Left renal pelvis (tissue), 4 donors: ENCODE measurements around the gene SLC25A13. TPM values are rescaled to one million over a fixed set of nuclear protein-coding genes. Genes with fewer than 3 reads are reported as not detected.

Source experiments
- DNase-seq, 4 donors: peaks; one replicate each; pipeline ENCODE4 v3.0.0-alpha.2; 2013; ENCODE audit warnings: low read depth in 4 of 4, low spot score in 3 of 4
- polyA plus RNA-seq, 4 donors: library from polyadenylated mRNA; unstranded; fragments of 120-200 nt; gene quantifications; one replicate each; pipeline ENCODE4 v1.2.1, GENCODE V29; 2013; ENCODE audit not compliant: insufficient read length in 4 of 4

Gene SLC25A13
- polyA plus RNA-seq, 4 donors, result 21.5 to 41.6 (median 41.0) TPM

DNA sequence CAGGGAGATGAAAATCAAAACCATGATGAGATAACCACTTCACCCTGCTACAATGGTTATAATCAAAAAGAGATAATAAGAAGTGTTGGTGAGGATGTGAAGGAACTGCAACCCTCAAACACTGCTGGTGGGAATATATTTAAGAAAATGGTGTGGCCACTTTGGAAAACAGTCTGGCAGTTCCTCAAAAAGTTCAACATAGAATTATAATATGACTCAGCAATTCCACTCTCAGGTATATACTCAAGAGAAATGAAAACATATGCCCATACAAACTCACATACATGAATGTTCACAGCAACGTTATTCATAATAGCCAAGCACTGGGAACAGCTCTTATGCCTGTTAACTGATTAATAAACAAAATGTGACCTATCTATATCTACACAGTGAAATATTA is 104.8 kb downstream of the SLC25A13 start:
- DNase-seq, result no peak

DNA sequence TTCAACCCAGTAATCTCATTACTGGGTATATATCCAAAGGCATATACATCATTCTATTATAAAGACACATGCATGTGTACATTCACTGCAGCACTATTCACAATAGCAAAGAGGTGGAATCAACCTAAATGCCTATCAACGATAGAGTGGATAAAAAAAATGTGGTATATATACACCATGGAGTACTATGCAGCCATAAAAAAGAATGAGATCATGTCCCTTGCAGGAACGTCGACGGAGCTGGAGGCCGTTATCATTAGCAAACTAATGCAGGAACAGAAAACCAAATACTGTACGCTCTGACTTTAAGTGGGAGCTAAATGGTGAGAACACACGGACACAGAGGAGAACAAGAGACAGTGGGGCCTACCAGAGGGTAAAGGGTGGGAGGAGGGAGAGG is 105.5 kb downstream of the SLC25A13 start:
- DNase-seq, result no peak

GRCh38 chr7:96212474-96212873 is 109.4 kb downstream of the SLC25A13 start:
- no peak for DNase-seq

DNA sequence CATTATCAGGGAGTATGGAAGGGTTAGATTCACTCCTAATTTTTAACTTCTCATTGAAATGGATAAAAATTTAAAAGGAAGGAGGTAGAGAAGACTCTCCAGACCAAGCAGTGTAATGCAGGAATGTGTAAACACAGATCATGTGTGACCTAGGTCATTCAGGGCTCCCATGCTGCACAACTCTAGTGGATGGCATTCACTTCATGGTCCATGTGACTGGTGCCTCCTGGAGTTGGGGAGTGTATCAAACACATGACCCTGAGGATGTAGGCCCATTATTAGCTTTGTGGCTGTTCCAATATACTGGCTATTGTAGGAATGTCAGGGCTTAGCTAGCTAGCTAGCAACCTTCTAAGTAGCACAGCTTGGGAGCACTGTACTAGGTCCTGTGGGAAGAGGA is 109.9 kb downstream of the SLC25A13 start:
- no peak for DNase-seq

DNA sequence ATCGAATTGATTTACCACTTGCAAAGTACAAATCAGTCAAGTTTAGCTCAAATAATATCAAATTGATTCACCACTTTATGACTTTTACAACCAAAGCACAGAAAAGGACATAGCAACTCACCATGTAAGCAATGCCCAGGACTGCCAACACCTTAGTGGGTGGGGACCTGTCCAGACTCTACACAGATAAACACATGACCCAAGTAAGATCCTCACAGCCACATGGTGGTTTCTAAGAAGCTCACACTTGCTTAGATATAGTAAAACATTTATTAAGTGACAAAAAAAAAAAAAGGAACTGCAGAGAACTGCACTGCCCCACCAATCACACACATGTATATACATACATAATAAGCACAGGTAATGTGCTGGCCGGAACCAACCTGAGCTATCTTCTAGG is 116.2 kb downstream of the SLC25A13 start:
- no peak for DNase-seq

DNA sequence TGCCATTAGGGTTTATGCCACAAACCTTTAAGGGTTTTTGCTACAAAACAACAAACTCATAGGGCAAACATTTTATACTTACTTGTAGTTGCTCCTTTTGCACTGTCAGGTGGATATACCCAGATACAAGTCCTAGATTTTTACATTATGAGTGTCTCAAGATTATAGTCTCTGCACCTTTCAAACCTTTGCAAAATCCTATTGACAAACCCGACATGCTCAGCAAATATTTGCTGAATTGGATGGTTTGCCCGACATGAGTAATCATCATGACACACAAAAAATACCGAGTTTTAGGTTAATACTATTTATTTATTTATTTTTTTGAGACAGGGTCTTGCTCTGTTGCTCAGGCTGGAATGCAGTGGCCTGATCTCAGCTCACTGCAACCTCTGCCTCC is 117.3 kb downstream of the SLC25A13 start:
- DNase-seq, result no peak

DNA sequence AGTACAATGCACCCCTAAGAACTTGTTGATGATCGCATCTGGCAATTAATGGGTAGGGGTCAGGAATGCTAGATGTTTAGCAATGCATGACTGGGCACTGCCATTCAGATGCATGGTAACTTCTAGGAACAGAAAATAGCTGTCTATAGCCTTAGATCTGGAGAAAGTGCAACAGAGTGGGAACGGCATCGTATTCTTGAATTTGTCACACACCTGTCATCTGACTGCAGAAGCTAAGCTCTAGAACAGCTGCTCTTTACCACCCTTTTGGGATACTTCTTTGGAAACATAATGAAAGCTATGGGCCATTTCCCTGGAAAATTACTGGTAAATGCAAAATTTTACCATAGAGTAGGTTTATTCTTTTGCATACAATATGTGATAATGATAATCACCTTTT is 118.1 kb downstream of the SLC25A13 start:
- DNase-seq, result no peak

- no peak for DNase-seq
These were observed 119.8 kb downstream of the SLC25A13 start for GRCh38 chr7:96202102-96202501.

DNA sequence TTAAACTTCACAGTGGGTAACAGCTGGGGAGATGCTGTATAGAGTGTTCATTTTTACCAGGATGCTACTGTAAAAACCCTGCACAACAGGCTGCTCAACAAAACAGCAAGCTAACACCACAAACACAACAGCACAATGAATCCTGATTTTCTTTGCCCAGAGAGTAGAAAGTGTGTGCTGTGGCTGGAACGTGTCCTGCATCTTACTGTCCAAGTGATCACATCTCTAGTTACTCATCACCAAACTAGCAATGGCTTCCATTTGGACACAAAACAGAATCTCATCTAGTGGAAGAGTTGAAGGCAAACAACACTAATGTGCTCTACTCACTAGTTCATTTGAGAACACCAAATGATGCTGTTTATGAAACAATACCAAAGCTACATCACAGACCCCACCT is 121.2 kb downstream of the SLC25A13 start:
- DNase-seq, result no peak

- DNase-seq, result no peak
These were observed 122.5 kb downstream of the SLC25A13 start for GRCh38 chr7:96199421-96199820.

GRCh38 chr7:96198047-96198636 is 123.8 kb downstream of the SLC25A13 start:
- no peak for DNase-seq

DNA sequence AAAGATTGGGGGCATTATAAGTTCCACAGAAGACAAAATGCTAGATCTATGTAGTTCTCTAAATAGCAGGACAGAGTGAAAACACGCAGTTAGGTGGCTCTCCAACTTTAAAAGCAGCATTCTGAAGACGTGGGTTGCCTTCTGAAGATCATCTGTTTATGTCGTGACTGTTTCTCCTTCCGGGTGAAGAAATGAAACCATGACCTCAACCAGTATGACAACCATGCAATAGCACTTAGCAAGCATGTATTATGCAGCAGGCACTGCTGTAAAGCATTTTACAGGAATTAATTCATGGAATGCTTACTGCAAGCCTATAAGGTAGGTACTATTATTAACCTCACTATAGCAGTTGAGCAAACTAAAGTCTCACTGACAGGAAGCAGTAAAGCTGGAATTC is 125.2 kb downstream of the SLC25A13 start:
- no peak for DNase-seq

GRCh38 chr7:96189129-96189820 is 132.6 kb downstream of the SLC25A13 start:
- DNase-seq, result no peak

DNA sequence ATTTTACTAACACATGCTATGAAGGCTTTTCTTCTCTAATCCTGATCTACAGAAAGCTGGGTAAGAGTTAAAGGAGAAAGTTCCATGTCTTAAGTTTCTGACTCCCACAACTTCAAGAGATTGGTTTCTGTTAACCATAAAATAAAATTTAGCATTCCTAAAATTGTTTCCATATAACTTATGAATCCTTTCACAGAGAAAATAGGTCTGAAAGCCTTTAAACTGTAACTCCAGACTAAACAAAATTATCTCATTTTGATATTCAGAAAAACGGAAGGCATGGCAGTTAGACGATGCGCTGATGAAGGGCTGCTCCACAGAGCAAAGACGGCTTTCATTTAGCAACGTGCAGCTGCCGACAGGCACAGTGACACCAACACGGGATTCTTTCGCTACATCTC is 133.3 kb downstream of the SLC25A13 start:
- DNase-seq, result no peak

DNA sequence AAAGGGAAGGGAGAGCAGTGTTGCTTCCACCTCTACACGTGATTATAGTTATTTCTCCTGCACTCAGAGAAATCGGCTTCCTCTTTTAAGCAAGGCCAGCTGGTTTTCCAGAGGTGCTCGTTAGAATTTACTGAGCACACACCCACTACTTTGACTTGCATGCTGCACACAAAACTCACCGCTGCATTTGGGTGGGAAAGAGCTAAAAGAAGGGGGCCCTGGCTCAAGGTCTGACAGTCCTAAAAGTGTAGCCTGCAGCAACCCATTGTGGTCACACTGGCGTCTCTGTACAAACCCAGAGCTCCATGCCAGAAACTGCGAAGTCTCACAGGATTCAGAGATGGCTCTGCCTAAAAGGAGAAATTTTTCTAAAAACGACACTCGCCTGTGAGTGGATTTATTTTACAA is 133.7 kb downstream of the SLC25A13 start:
- DNase-seq, result no peak

- no peak for DNase-seq
These were observed 134.2 kb downstream of the SLC25A13 start for GRCh38 chr7:96187735-96188134.

GRCh38 chr7:96184783-96185182 is 137.1 kb downstream of the SLC25A13 start:
- DNase-seq, result no peak

DNA sequence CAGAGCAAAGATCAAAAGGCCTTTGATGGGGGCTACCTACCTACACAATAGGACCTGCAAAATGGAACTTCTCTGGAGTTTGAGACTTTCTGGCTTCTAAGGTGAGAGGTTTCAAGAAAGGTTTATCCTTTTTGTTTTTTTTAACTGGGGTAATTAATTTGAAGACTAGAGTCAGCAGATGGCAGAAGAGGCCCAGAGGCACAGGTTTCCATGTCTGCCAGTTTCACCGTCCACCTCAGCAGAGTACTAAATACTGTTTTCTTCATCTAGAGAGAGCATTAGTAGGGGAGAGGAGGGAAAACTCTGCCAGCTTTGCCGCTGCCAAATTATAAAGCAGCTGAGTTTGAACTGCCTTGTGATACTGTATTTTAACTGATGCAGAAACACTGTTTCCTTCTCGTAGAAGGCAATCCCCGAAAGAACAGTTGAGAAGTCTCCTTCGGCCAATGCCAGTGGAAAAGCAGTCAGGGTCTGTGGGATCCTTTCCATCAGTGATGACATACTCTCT is 138.7 kb downstream of the SLC25A13 start:
- no peak for DNase-seq

GRCh38 chr7:96182424-96183158 is 139.3 kb downstream of the SLC25A13 start:
- no peak for DNase-seq

- no peak for DNase-seq
These were observed 140.7 kb downstream of the SLC25A13 start for GRCh38 chr7:96181174-96181573.

- no peak for DNase-seq
These were observed 142.1 kb downstream of the SLC25A13 start for GRCh38 chr7:96179837-96180236.

DNA sequence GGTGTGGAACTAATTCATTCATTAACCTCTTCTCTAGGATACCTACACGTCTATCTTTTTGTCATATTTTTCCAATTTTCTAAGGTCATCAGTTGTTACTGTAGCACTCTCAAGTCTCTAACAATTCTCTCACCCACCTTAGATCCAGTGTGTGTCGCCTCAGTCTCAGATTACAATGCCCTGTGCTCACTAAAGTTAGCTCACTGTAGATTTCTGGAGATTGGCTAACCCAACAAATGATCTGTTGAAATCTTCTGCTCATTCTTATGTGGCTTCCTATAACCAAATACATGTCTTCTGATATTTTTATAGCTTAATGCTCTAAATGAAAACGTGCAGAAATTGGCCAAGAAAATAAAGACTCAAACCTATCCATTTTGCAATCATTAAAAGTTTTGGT is 142.6 kb downstream of the SLC25A13 start:
- DNase-seq, result no peak
